ENCODE results near the gene VAMP2. TPM values are rescaled to one million over a fixed set of nuclear protein-coding genes. Genes with fewer than 3 reads are reported as not detected.

Gene VAMP2
- polyA plus RNA-seq, 2 of the 4 experiments (the other 2 are of a cell fraction): 19.2 to 21.7 TPM

GRCh38 chr17:8138672-8139371, 23.9 kb downstream of the VAMP2 start (continued):
- TF ChIP-seq ELK1 (IDR thresholded peaks at IDR 0.05; ENCODE audit: low read depth, low read length) (no peak), RFX5 (IDR thresholded peaks at IDR 0.05) (no peak; the same call in 1 of the 2 replicates), BCL3 (IDR thresholded peaks at IDR 0.05) (0 out of 3 replicates have a peak, but pooled peaks have one; percentile 35), CTCF (IDR thresholded peaks at IDR 0.05) (peak; percentile 98), PBX3 (IDR thresholded peaks at IDR 0.05) (0 out of 2 replicates have a peak, but pooled peaks have one; percentile 22), ZFP36 (IDR thresholded peaks at IDR 0.05; ENCODE audit: borderline replicate concordance, partially characterized antibody) (no peak), ESRRA (IDR thresholded peaks at IDR 0.05; ENCODE audit: borderline replicate concordance, low read length) (0 out of 2 replicates have a peak, but pooled peaks have one; percentile 33), NR3C1 (IDR thresholded peaks at IDR 0.05) (no peak), KDM1A (IDR thresholded peaks at IDR 0.05; ENCODE audit: low read depth) (no peak), EHF (CRISPR knock-in tag; IDR thresholded peaks at IDR 0.05) (no peak), HOXB5 (CRISPR knock-in tag; IDR thresholded peaks at IDR 0.05) (no peak), JUNB (IDR thresholded peaks at IDR 0.05) (no peak), GATA3 (IDR thresholded peaks at IDR 0.05; ENCODE audit: borderline replicate concordance) (peak; percentile 19; the same call in 1 of the 2 replicates), MAFK (IDR thresholded peaks at IDR 0.05; ENCODE audit: partially characterized antibody) (no peak), BHLHE40 (IDR thresholded peaks at IDR 0.05; ENCODE audit: low read depth, low read length) (peak; percentile 47; the same call in 1 of the 2 replicates), POLR2AphosphoS2 (conservative IDR thresholded peaks at IDR 0.05; ENCODE audit: low read length) (peak; percentile 72), HMGXB4 (CRISPR knock-in tag; IDR thresholded peaks at IDR 0.05; ENCODE audit: borderline replicate concordance) (peak; percentile 94; the same call in 1 of the 2 replicates), FOSB (CRISPR knock-in tag; IDR thresholded peaks at IDR 0.05) (no peak), MYC (IDR thresholded peaks at IDR 0.05; ENCODE audit: borderline replicate concordance, low read length) (peak; percentile 98; the same call in 1 of the 2 replicates), E2F6 (IDR thresholded peaks at IDR 0.05; ENCODE audit: borderline replicate concordance, low read depth) (peak; percentile 87)
